HCT116 (cell line): ENCODE measurements around the gene KATNAL2. TPM values are rescaled to one million over a fixed set of nuclear protein-coding genes. Genes with fewer than 3 reads are reported as not detected.

Experiments
- ATAC-seq: fragments of 200-7000 bp; cut with Tn5 transposase; 2 replicates; pipeline ENCODE4 v1.9.1; 2020; ENCODE audit warnings: mild to moderate bottlenecking, moderate library complexity
- BruUV-seq: library from RNA; stranded (reverse); fragments of 400-500 nt; replicated peaks from 2 replicates; lab custom pipeline; 2021; lab: Mats Ljungman, UMichigan
- CTCF ChIA-PET: fragments of 300-600 bp; sonication (Branson Sonifier 250); formaldehyde crosslinking; loops from one replicate; lab custom pipeline; 2021; ENCODE audit warnings: antibody characterized with exemption; lab: Charles Lee
- POLR2A ChIA-PET: fragments of 300-600, 350-600 bp; sonication (Branson Sonifier 250); formaldehyde crosslinking; loops from one replicate; lab custom pipeline; 2021; ENCODE audit warnings: antibody characterized with exemption; lab: Charles Lee
- RAD21 ChIA-PET, 2 experiments: fragments of 300-600 bp; sonication (Branson Sonifier 250); formaldehyde crosslinking; loops; one replicate each; lab custom pipeline; 2023; ENCODE audit warnings: low total read pairs in 2 of 2; ENCODE audit not compliant: uncharacterized antibody in 2 of 2, unreplicated experiment in 2 of 2, low non-redundant PET in 1 of 2; lab: Charles Lee
- DNase-seq: peaks from one replicate; pipeline ENCODE4 v3.0.0-alpha.2; 2010; ENCODE audit warnings: low read depth, low spot score
- H2AFZ ChIP-seq: fragments of 200-600 bp; shearing (Covaris generic), sonication (generic); 2 replicates; pipeline ENCODE4 v1.6.1; 2017; ENCODE audit warnings: low read depth, mixed run types, mixed read lengths, antibody characterized with exemption, low read length; ENCODE audit not compliant: poor library complexity, severe bottlenecking
- H3K27ac ChIP-seq: 2 replicates; pipeline ENCODE4 v1.5.1; 2012; ENCODE audit warnings: low read depth, low read length
- H3K27me3 ChIP-seq: fragments of 200-600 bp; sonication (generic); 2 replicates; pipeline ENCODE4 v1.6.1; 2016; ENCODE audit warnings: mixed run types, low read length, mixed read lengths; ENCODE audit not compliant: insufficient read depth
- H3K36me3 ChIP-seq, 2 experiments: fragments of 200-500 bp in 1 of 2; fragments of 200-600 bp in 1 of 2; sonication (Bioruptor generic) in 1 of 2; sonication (generic) in 1 of 2; 2 replicates each; pipeline versions ENCODE4 v1.5.1 to v1.6.1; 2014 to 2016; ENCODE audit warnings: low read length in 2 of 2, inconsistent platforms in 1 of 2, mixed read lengths in 1 of 2, mixed run types in 1 of 2; ENCODE audit not compliant: insufficient read depth in 2 of 2, control insufficient read depth in 1 of 2
- H3K4me1 ChIP-seq, 2 experiments: fragments of 200-600 bp in 1 of 2; sonication (generic) in 1 of 2; 2 replicates each; pipeline versions ENCODE4 v1.5.1 to v1.6.1; 2012 to 2017; ENCODE audit warnings: low read length in 2 of 2, inconsistent platforms in 1 of 2, mild to moderate bottlenecking in 1 of 2, mixed read lengths in 1 of 2, mixed run types in 1 of 2, moderate library complexity in 1 of 2; ENCODE audit not compliant: insufficient read depth in 2 of 2, control insufficient read depth in 1 of 2
- H3K4me2 ChIP-seq: fragments of 200-600 bp; sonication (generic); 2 replicates; pipeline ENCODE4 v1.6.1; 2017; ENCODE audit warnings: mixed run types, low read length, mixed read lengths
- H3K4me3 ChIP-seq, 2 experiments: fragments of 200-600 bp in 1 of 2; sonication (generic) in 1 of 2; replicated peaks in 1 of 2; 2 replicates each; pipeline ENCODE4 v1.5.1; 2011 to 2016; ENCODE audit warnings: low read length in 2 of 2, control low read depth in 1 of 2, low read depth in 1 of 2, mild to moderate bottlenecking in 1 of 2, mixed read lengths in 1 of 2, mixed run types in 1 of 2
- H3K79me2 ChIP-seq: fragments of 200-600 bp; sonication (generic); 2 replicates; pipeline ENCODE4 v1.6.1; 2017; ENCODE audit warnings: mild to moderate bottlenecking, mixed run types, low read length, moderate library complexity, mixed read lengths; ENCODE audit not compliant: insufficient read depth
- H3K9ac ChIP-seq: fragments of 200-600 bp; sonication (generic); 2 replicates; pipeline ENCODE4 v1.6.1; 2016; ENCODE audit warnings: low read length, mixed read lengths
- H3K9me2 ChIP-seq: fragments of 200-600 bp; sonication (generic), shearing (Covaris generic); 2 replicates; pipeline ENCODE4 v1.6.1; 2017; ENCODE audit warnings: mixed run types, mild to moderate bottlenecking, moderate library complexity; ENCODE audit not compliant: insufficient read depth
- H3K9me3 ChIP-seq, 2 experiments: fragments of 200-500 bp in 1 of 2; fragments of 200-600 bp in 1 of 2; sonication (Bioruptor generic) in 1 of 2; sonication (generic) in 1 of 2; 2 replicates each; pipeline ENCODE4 v1.6.1; 2014 to 2017; ENCODE audit warnings: low read length in 2 of 2, mixed read lengths in 2 of 2, inconsistent platforms in 1 of 2, low read depth in 1 of 2, mild to moderate bottlenecking in 1 of 2, mixed run types in 1 of 2, moderate library complexity in 1 of 2; ENCODE audit not compliant: control insufficient read depth in 1 of 2, insufficient read depth in 1 of 2
- H4K20me1 ChIP-seq: fragments of 200-600 bp; sonication (generic), shearing (Covaris generic); 2 replicates; pipeline ENCODE4 v1.6.1; 2017; ENCODE audit warnings: mixed run types, mild to moderate bottlenecking, moderate library complexity; ENCODE audit not compliant: insufficient read depth
- CEBPB ChIP-seq: IDR thresholded peaks from 2 replicates; pipeline ENCODE4 v1.6.1; 2012; ENCODE audit warnings: low read depth
- CTCF ChIP-seq, 3 experiments: fragments of 200-600 bp in 1 of 3; sonication (generic) in 1 of 3; IDR thresholded peaks in 2 of 3; conservative IDR thresholded peaks in 1 of 3; 2 replicates each; pipeline ENCODE4 v1.5.1; 2012 to 2017; ENCODE audit warnings: low read depth in 2 of 3, low read length in 2 of 3, antibody characterized with exemption in 1 of 3, borderline replicate concordance in 1 of 3, control low read depth in 1 of 3, mild to moderate bottlenecking in 1 of 3, mixed read lengths in 1 of 3, mixed run types in 1 of 3, moderate library complexity in 1 of 3; ENCODE audit not compliant: insufficient read depth in 1 of 3
- RAD21 ChIP-seq: IDR thresholded peaks from 2 replicates; pipeline ENCODE4 v1.6.1; 2012; ENCODE audit warnings: low read depth, mild to moderate bottlenecking
- REST ChIP-seq: IDR thresholded peaks from 2 replicates; pipeline ENCODE4 v1.6.1; 2012; ENCODE audit warnings: low read depth
- SP1 ChIP-seq: IDR thresholded peaks from 2 replicates; pipeline ENCODE4 v1.6.1; 2012; ENCODE audit warnings: low read depth
- intact Hi-C: fragments of 100-400 bp; cut with micrococcal nuclease; formaldehyde crosslinking; loops from 2 replicates; pipeline ENCODE4 v1.10.0; 2022
- total RNA-seq: library from RNA; stranded (reverse); gene quantifications from one replicate; pipeline ENCODE4 v1.2.1, GENCODE V29; 2021; ENCODE audit not compliant: unreplicated experiment

KATNAL2 gene
- total RNA-seq, 1 experiment from 2014 or later: 2.0 TPM

DNA sequence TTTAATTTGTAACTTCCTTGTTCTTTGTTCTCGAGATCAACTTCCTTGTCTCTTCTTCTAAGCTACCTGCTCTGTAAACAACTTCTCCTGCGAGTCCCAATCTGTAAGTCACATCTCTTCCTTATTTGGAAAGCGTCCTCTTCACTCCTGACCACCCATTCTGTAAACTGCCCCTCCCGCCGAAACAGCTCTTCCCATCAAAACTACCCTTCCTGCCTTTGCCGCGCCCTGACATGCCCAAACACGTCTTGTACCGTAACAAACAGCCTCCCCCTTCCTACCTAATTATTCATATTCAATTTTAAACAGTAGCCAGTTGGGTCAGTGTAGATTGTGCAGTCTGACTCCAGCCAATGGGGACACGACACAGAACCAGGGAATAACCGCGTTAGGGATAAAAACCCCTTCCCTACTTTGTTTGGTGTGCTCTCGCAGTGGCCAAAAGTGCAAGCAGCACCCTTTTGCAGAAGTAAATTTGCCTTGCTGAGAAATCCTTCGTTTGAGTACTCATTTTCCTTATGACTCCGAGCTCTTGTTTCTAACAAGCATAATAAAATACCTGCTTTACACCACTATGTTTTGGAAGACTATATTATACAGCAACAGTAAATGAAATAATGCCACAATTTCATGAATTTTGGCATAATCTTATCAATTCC is 39.9 kb upstream of the KATNAL2 start:
- Histone ChIP-seq H3K9ac (no peak overlapping the region), H3K27me3 (no peaks in the 10 kb centered on the region), H3K4me2 (no peak overlapping the region), H3K79me2 (peaks cover 80% of the 10 kb centered on the region), H4K20me1 (no peaks in the 10 kb centered on the region), H3K27ac (no peak overlapping the region), H3K9me3 (peaks cover 15 to 17% of the 10 kb centered on the region in 2 experiments; a peak in 2 of 4 replicates), H3K36me3 (peaks cover 0 to 16% of the 10 kb centered on the region in 2 experiments; a peak in 2 of 4 replicates), H2AFZ (no peak overlapping the region), H3K9me2 (no peaks in the 10 kb centered on the region), H3K4me3 (no peak overlapping the region), H3K4me1 (no peaks in the 10 kb centered on the region)
- ChIA-PET CTCF (no interaction called here), POLR2A (no interaction called here), RAD21 (no interaction called here)
- intact Hi-C loops: no loop called here
- no TSS peak for BruUV-seq
- TF ChIP-seq RAD21: no peak
- TF ChIP-seq REST: no peak
- TF ChIP-seq CEBPB: no peak
- ATAC-seq: no peak
- DNase-seq: no peak

DNA sequence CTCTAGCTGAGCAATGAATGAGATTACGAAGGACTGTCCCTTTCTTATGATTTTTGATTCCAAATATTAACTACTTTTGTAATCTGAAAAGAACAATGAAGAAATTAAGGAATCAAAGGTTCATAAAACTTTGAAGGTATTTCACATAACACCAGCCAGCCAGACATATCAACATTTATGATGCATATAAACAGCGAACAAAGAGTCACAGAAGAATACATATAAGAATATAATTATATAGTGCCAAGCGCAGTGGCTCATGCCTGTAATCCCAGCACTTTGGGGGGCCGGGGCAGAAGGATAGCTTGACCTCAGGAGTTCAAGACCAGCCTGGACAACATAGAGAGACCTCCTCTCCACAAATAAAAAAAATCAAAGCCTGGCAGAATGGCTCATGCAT is 34.2 kb upstream of the KATNAL2 start:
- no peak overlapping the region for H2AFZ ChIP-seq
- no peak overlapping the region for H3K27ac ChIP-seq
- H3K79me2 ChIP-seq: peaks cover 78% of the 10 kb centered on the region
- H4K20me1 ChIP-seq: no peaks in the 10 kb centered on the region
- no peaks in the 10 kb centered on the region for H3K4me1 ChIP-seq
- POLR2A ChIA-PET: no interaction called here
- ATAC-seq (no peak), DNase-seq (no peak)
- CTCF ChIA-PET: no interaction called here
- no peak overlapping the region for H3K9ac ChIP-seq
- H3K36me3 ChIP-seq: peaks cover 0 to 8% of the 10 kb centered on the region in 2 experiments; a peak in 2 of 4 replicates
- no peaks in the 10 kb centered on the region for H3K9me2 ChIP-seq
- BruUV-seq: no TSS peak
- no peaks in the 10 kb centered on the region for H3K27me3 ChIP-seq
- intact Hi-C loops: no loop called here
- H3K4me2 ChIP-seq: no peak overlapping the region
- H3K9me3 ChIP-seq: peaks cover 6 to 14% of the 10 kb centered on the region in 2 experiments; a peak in 2 of 4 replicates
- H3K4me3 ChIP-seq: no peak overlapping the region
- RAD21 ChIA-PET: no interaction called here
- no peak for TF ChIP-seq REST
- TF ChIP-seq CTCF (IDR thresholded peaks at IDR 0.05 in 2 of 3, conservative IDR thresholded peaks at IDR 0.05 in 1 of 3; ENCODE audit: borderline replicate concordance in 1 of 3, insufficient read depth in 1 of 3, low read depth in 2 of 3, low read length in 2 of 3): no peak
- no peak for TF ChIP-seq SP1
- TF ChIP-seq CEBPB: no peak
